ENCODE measurements around the gene CANX. TPM values are rescaled to one million over a fixed set of nuclear protein-coding genes. Genes with fewer than 3 reads are reported as not detected.

Gene CANX
- total RNA-seq, 1 experiment from 2014 or later: 239 TPM

- no peak for DNase-seq (ENCODE audit: low spot score)
Measured at GRCh38 chr5:179777456-179777855, 78.7 kb downstream of the CANX start.

GRCh38 chr5:179777909-179778308 lies 79.1 kb downstream of the CANX start:
- no peak for DNase-seq (ENCODE audit: low spot score)

- DNase-seq (ENCODE audit: low spot score): no peak
Measured at GRCh38 chr5:179778591-179778990, 79.8 kb downstream of the CANX start.

GRCh38 chr5:179779826-179780225 lies 81.1 kb downstream of the CANX start:
- DNase-seq (ENCODE audit: low spot score): no peak

- no peak for DNase-seq (ENCODE audit: low spot score)
Measured at GRCh38 chr5:179780362-179780761, 81.6 kb downstream of the CANX start.

Other genes with a start within 250 kb of the CANX start
- gene RUFY1, start 148.4 kb upstream of the CANX start, total RNA-seq (2014; rRNA removed; shearing (Covaris generic)): 41.8 and 45.5 TPM in 2 replicates
- gene HNRNPH1, start 75.3 kb upstream of the CANX start, total RNA-seq (2014; rRNA removed; shearing (Covaris generic)): 436 and 484 TPM in 2 replicates
- not detected in 2 replicates for gene CBY3, start 17.9 kb upstream of the CANX start, total RNA-seq (2014; rRNA removed; shearing (Covaris generic))
- 15.4 and 30.0 TPM in 2 replicates for gene MAML1, start 33.9 kb downstream of the CANX start, total RNA-seq (2014; rRNA removed; shearing (Covaris generic))
- not detected in 2 replicates for gene LTC4S, start 95.0 kb downstream of the CANX start, total RNA-seq (2014; rRNA removed; shearing (Covaris generic))
- 576 and 633 TPM in 2 replicates for gene MGAT4B, start 107.9 kb downstream of the CANX start, total RNA-seq (2014; rRNA removed; shearing (Covaris generic))
- 1,334 and 1,661 TPM in 2 replicates for gene SQSTM1, start 121.9 kb downstream of the CANX start, total RNA-seq (2014; rRNA removed; shearing (Covaris generic))
- 21.1 and 24.7 TPM in 2 replicates for gene MRNIP, start 159.8 kb downstream of the CANX start, total RNA-seq (2014; rRNA removed; shearing (Covaris generic))
- gene TBC1D9B, start 208.9 kb downstream of the CANX start, total RNA-seq (2014; rRNA removed; shearing (Covaris generic)): 59.9 and 70.6 TPM in 2 replicates

All from HT-29 (cell line).